Keratinocyte (primary cell): ENCODE data around the gene KIAA0825.

ENCODE experiments used
- CTCF ChIP-seq, 3 experiments: IDR thresholded peaks in 1 of 3; conservative IDR thresholded peaks in 1 of 3; optimal IDR thresholded peaks in 1 of 3; 2 replicates in 2 of 3; 3 replicates in 1 of 3; pipeline versions ENCODE3 to v1.5.1; 2011; ENCODE audit warnings: low read length in 3 of 3, mild to moderate bottlenecking in 3 of 3, moderate library complexity in 2 of 3, control low read depth in 1 of 3, inconsistent platforms in 1 of 3; ENCODE audit not compliant: insufficient read depth in 2 of 3; ENCODE audit errors: extremely low read depth in 1 of 3
- EZH2 ChIP-seq: IDR thresholded peaks from one replicate; pipeline ENCODE4 v1.6.1; 2012; ENCODE audit warnings: inconsistent platforms, mild to moderate bottlenecking, low read length, moderate library complexity

- no peak for TF ChIP-seq CTCF (optimal IDR thresholded peaks at IDR 0.05 in 1 of 3, IDR thresholded peaks at IDR 0.05 in 1 of 3, conservative IDR thresholded peaks at IDR 0.05 in 1 of 3; ENCODE audit: extremely low read depth in 1 of 3, insufficient read depth in 2 of 3, low read length in 3 of 3)
- no peak for TF ChIP-seq EZH2
Observed at GRCh38 chr5:94470802-94471201, 147.6 kb downstream of the KIAA0825 start.
